Placental pericyte (primary cell): ENCODE data around the gene ZNF92. TPM values are rescaled to one million over a fixed set of nuclear protein-coding genes. Genes with fewer than 3 reads are reported as not detected.

Experiments used
- total RNA-seq: library from RNA; depleted of rRNA; stranded (reverse); fragments of >200 nt; gene quantifications from 2 replicates; pipeline ENCODE4 v1.2.3, GENCODE V29; 2012

Gene ZNF92
- 4.2 and 10.0 TPM in 2 replicates for total RNA-seq

GRCh38 chr7:65373608-65374351 lies at the start of gene ZNF92:
TSS of gene ZNF92 (plus strand) at chr7:65373855. CDS start at chr7:65373998, 143 bp downstream.

